Endothelial cell of umbilical vein (primary cell): ENCODE data around the gene ASB2.

Experiments used
- CTCF ChIP-seq, 2 donors: IDR thresholded peaks; 1 replicate in 1 of 2; 2 replicates in 1 of 2; pipeline ENCODE4 v1.5.1; 2011; ENCODE audit warnings: low read length in 2 of 2, mild to moderate bottlenecking in 2 of 2, moderate library complexity in 2 of 2, control low read depth in 1 of 2, inconsistent platforms in 1 of 2, low read depth in 1 of 2; ENCODE audit not compliant: insufficient read depth in 1 of 2; ENCODE audit errors: extremely low read depth in 1 of 2
- POLR2A ChIP-seq: IDR thresholded peaks from 2 replicates; pipeline ENCODE4 v1.6.1; 2012; ENCODE audit warnings: low read depth, mild to moderate bottlenecking, control low read depth, low read length

GRCh38 chr14:93984070-93984469 lies 7.7 kb upstream of the ASB2 start:
- TF ChIP-seq CTCF (IDR thresholded peaks at IDR 0.05; ENCODE audit: extremely low read depth in 1 of 2, insufficient read depth in 1 of 2, low read depth in 1 of 2, low read length in 2 of 2) (no peak), POLR2A (no peak)
